HepG2 (cell line): ENCODE data around the gene CASZ1. TPM values are rescaled to one million over a fixed set of nuclear protein-coding genes. Genes with fewer than 3 reads are reported as not detected.

ENCODE experiments used
- ARID5B ChIP-seq: IDR thresholded peaks from 2 replicates; pipeline ENCODE4 v1.4.0; 2020; ENCODE audit warnings: mild to moderate bottlenecking, missing genetic modification reagents
- ASH2L ChIP-seq: fragments of 300-600, 200-600 bp; sonication (generic); IDR thresholded peaks from 2 replicates; pipeline ENCODE4 v1.7.0; 2017; ENCODE audit warnings: low read depth, mild to moderate bottlenecking, moderate library complexity, mixed read lengths, low read length; ENCODE audit not compliant: insufficient read length
- GPN1 ChIP-seq: sonication (generic); formaldehyde crosslinking; IDR thresholded peaks from 2 replicates; pipeline ENCODE4 v1.5.1; 2020; ENCODE audit warnings: missing genetic modification reagents, borderline replicate concordance
- HNF4A ChIP-seq: sonication (generic); formaldehyde crosslinking; IDR thresholded peaks from 2 replicates; pipeline ENCODE4 v1.4.0; 2020; ENCODE audit warnings: missing genetic modification reagents
- KMT2B ChIP-seq: IDR thresholded peaks from 2 replicates; pipeline ENCODE4 v1.6.1; 2016; ENCODE audit warnings: missing genetic modification reagents, missing compliant biosample characterization
- MTA1 ChIP-seq: sonication (generic); formaldehyde crosslinking; IDR thresholded peaks from 2 replicates; pipeline ENCODE4 v1.4.0; 2020; ENCODE audit warnings: missing genetic modification reagents, mild to moderate bottlenecking, borderline replicate concordance
- MYPOP ChIP-seq: sonication (generic); formaldehyde crosslinking; IDR thresholded peaks from 2 replicates; pipeline ENCODE4 v1.8.1; 2023; ENCODE audit warnings: mild to moderate bottlenecking, moderate library complexity, missing genetic modification reagents
- NCOA1 ChIP-seq: sonication (generic); formaldehyde crosslinking; IDR thresholded peaks from 2 replicates; pipeline ENCODE4 v1.9.0; 2021; ENCODE audit warnings: missing genetic modification reagents
- RXRB ChIP-seq: IDR thresholded peaks from 2 replicates; pipeline ENCODE4 v1.6.1; 2016; ENCODE audit warnings: borderline replicate concordance, missing genetic modification reagents, missing compliant biosample characterization
- SKIL ChIP-seq: sonication (generic); formaldehyde crosslinking; IDR thresholded peaks from 2 replicates; pipeline ENCODE4 v1.8.0; 2022; ENCODE audit warnings: missing genetic modification reagents, mild to moderate bottlenecking, moderate library complexity, borderline replicate concordance
- SRY ChIP-seq: sonication (generic); formaldehyde crosslinking; IDR thresholded peaks from 2 replicates; pipeline ENCODE4 v1.8.0; 2022; ENCODE audit warnings: mild to moderate bottlenecking, missing genetic modification reagents
- STAT5B ChIP-seq: sonication (generic); formaldehyde crosslinking; IDR thresholded peaks from 2 replicates; pipeline ENCODE4 v1.4.0; 2020; ENCODE audit warnings: missing genetic modification reagents
- TSC22D2 ChIP-seq: sonication (generic); formaldehyde crosslinking; IDR thresholded peaks from 2 replicates; pipeline ENCODE4 v1.5.1; 2020; ENCODE audit warnings: missing genetic modification reagents, mild to moderate bottlenecking, borderline replicate concordance
- ZFP62 ChIP-seq: sonication (generic); formaldehyde crosslinking; IDR thresholded peaks from 2 replicates; pipeline ENCODE4 v1.4.0; 2020; ENCODE audit warnings: missing genetic modification reagents
- ZNF292 ChIP-seq: sonication (generic); formaldehyde crosslinking; IDR thresholded peaks from 2 replicates; pipeline ENCODE4 v1.8.1; 2022; ENCODE audit warnings: mild to moderate bottlenecking, low read depth, missing genetic modification reagents, borderline replicate concordance
- ZNF556 ChIP-seq: sonication (generic); formaldehyde crosslinking; IDR thresholded peaks from 2 replicates; pipeline ENCODE4 v1.4.0; 2020; ENCODE audit warnings: mild to moderate bottlenecking, missing genetic modification reagents, borderline replicate concordance
- ZXDC ChIP-seq: sonication (generic); formaldehyde crosslinking; IDR thresholded peaks from 2 replicates; pipeline ENCODE4 v1.5.0; 2020; ENCODE audit warnings: mild to moderate bottlenecking, missing genetic modification reagents
- polyA plus RNA-seq, 8 experiments: library from polyadenylated mRNA; depleted of rRNA in 3 of 8; stranded (reverse) in 7 of 8; unstranded in 1 of 8; fragments of >200 nt; fragmentation: Illumina TruSeq in 4 of 8; extraction: Trizol in 4 of 8; gene quantifications; 2 replicates each; pipeline versions ENCODE4 v1.2.1 to v1.2.3, GENCODE V29; 2011 to 2016; ENCODE audit warnings: low read depth in 4 of 8, missing spikeins in 1 of 8, mixed read lengths in 1 of 8; ENCODE audit not compliant: insufficient read depth in 1 of 8
- total RNA-seq, 5 experiments: library from RNA; depleted of rRNA; stranded (reverse); fragments of >200 nt; fragmentation: Illumina TruSeq; extraction: Trizol; gene quantifications; 2 replicates each; pipeline ENCODE4 v1.2.3, GENCODE V29; 2016; ENCODE audit warnings: low read depth in 1 of 5

Gene CASZ1
- total and polyA plus RNA-seq, 2 of the 13 experiments (the other 11 are each of a cell fraction or from before 2014, with no cell fraction given) = 1.9 to 3.7 TPM

- no peak for TF ChIP-seq ZXDC (CRISPR knock-in tag)
- no peak for TF ChIP-seq KMT2B
- peak; percentile 31; the same call in 1 of the 2 replicates for TF ChIP-seq MTA1
- peak; percentile 31; the same call in 1 of the 2 replicates for TF ChIP-seq ZNF292 (CRISPR knock-in tag)
- no peak for TF ChIP-seq NCOA1 (CRISPR knock-in tag)
- TF ChIP-seq GPN1 (CRISPR knock-in tag) = no peak
- TF ChIP-seq ASH2L = no peak
- peak; percentile 11; the same call in 1 of the 2 replicates for TF ChIP-seq HNF4A (CRISPR knock-in tag)
- no peak for TF ChIP-seq SKIL (CRISPR knock-in tag)
- TF ChIP-seq STAT5B (CRISPR knock-in tag) = no peak
- no peak for TF ChIP-seq MYPOP
- TF ChIP-seq ZNF556 (CRISPR knock-in tag) = 0 out of 2 replicates have a peak, but pooled peaks have one; percentile 28
- no peak for TF ChIP-seq SRY (CRISPR knock-in tag)
- TF ChIP-seq RXRB (CRISPR knock-in tag) = peak; percentile 70
- TF ChIP-seq TSC22D2 (CRISPR knock-in tag) = no peak
- TF ChIP-seq ZFP62 (CRISPR knock-in tag) = no peak
- peak; percentile 29; the same call in 1 of the 2 replicates for TF ChIP-seq ARID5B
Observed at GRCh38 chr1:10704368-10704882, 92.0 kb downstream of the CASZ1 start (continued).
